Measurements from ENCODE around the gene MROH2A.

The MROH2A gene

GRCh38 chr2:233772153-233772552 is 6.0 kb upstream of the MROH2A start:
- H3K4me3 ChIP-seq (ENCODE audit: low read length), result no peak overlapping the region
- no peaks in the 10 kb centered on the region for H3K4me1 ChIP-seq (ENCODE audit: control insufficient read depth, insufficient read depth, low read length)
- H3K9ac ChIP-seq (ENCODE audit: low read length), result no peak overlapping the region
- no peaks in the 10 kb centered on the region for H3K27me3 ChIP-seq (ENCODE audit: control insufficient read depth, insufficient read depth, low read length)
- H3K27ac ChIP-seq (ENCODE audit: low read depth, low read length), result no peak overlapping the region
- no peaks in the 10 kb centered on the region for H3K36me3 ChIP-seq (ENCODE audit: control insufficient read depth, insufficient read depth, low read length)

- Histone ChIP-seq H3K27me3 (ENCODE audit: control insufficient read depth, insufficient read depth, low read length) (no peaks in the 10 kb centered on the region), H3K36me3 (ENCODE audit: control insufficient read depth, insufficient read depth, low read length) (no peaks in the 10 kb centered on the region), H3K27ac (ENCODE audit: low read depth, low read length) (no peak overlapping the region), H3K9ac (ENCODE audit: low read length) (no peak overlapping the region), H3K4me3 (ENCODE audit: low read length) (no peak overlapping the region), H3K4me1 (ENCODE audit: control insufficient read depth, insufficient read depth, low read length) (no peaks in the 10 kb centered on the region)
These were observed 5.5 kb upstream of the MROH2A start for GRCh38 chr2:233772583-233772982.

GRCh38 chr2:233773854-233774253 is 4.3 kb upstream of the MROH2A start:
- Histone ChIP-seq H3K4me3 (ENCODE audit: low read length) (no peak overlapping the region), H3K27me3 (ENCODE audit: control insufficient read depth, insufficient read depth, low read length) (no peaks in the 10 kb centered on the region), H3K27ac (ENCODE audit: low read depth, low read length) (no peak overlapping the region), H3K9ac (ENCODE audit: low read length) (no peak overlapping the region), H3K4me1 (ENCODE audit: control insufficient read depth, insufficient read depth, low read length) (no peaks in the 10 kb centered on the region), H3K36me3 (ENCODE audit: control insufficient read depth, insufficient read depth, low read length) (no peaks in the 10 kb centered on the region)

GRCh38 chr2:233775414-233775813 is 2.7 kb upstream of the MROH2A start:
- Histone ChIP-seq H3K9ac (ENCODE audit: low read length) (no peak overlapping the region), H3K27me3 (ENCODE audit: control insufficient read depth, insufficient read depth, low read length) (no peaks in the 10 kb centered on the region), H3K36me3 (ENCODE audit: control insufficient read depth, insufficient read depth, low read length) (no peaks in the 10 kb centered on the region), H3K4me3 (ENCODE audit: low read length) (no peak overlapping the region), H3K4me1 (ENCODE audit: control insufficient read depth, insufficient read depth, low read length) (no peaks in the 10 kb centered on the region), H3K27ac (ENCODE audit: low read depth, low read length) (no peak overlapping the region)

- H3K4me1 ChIP-seq (ENCODE audit: control insufficient read depth, insufficient read depth, low read length), result no peaks in the 10 kb centered on the region
- H3K4me3 ChIP-seq (ENCODE audit: low read length), result no peak overlapping the region
- no peak overlapping the region for H3K9ac ChIP-seq (ENCODE audit: low read length)
- H3K27me3 ChIP-seq (ENCODE audit: control insufficient read depth, insufficient read depth, low read length), result no peaks in the 10 kb centered on the region
- H3K27ac ChIP-seq (ENCODE audit: low read depth, low read length), result no peak overlapping the region
- H3K36me3 ChIP-seq (ENCODE audit: control insufficient read depth, insufficient read depth, low read length), result no peaks in the 10 kb centered on the region
These were observed 1.6 kb downstream of the MROH2A start for GRCh38 chr2:233779722-233780121.

- no peaks in the 10 kb centered on the region for H3K36me3 ChIP-seq (ENCODE audit: control insufficient read depth, insufficient read depth, low read length)
- no peak overlapping the region for H3K4me3 ChIP-seq (ENCODE audit: low read length)
- no peaks in the 10 kb centered on the region for H3K27me3 ChIP-seq (ENCODE audit: control insufficient read depth, insufficient read depth, low read length)
- no peaks in the 10 kb centered on the region for H3K4me1 ChIP-seq (ENCODE audit: control insufficient read depth, insufficient read depth, low read length)
- no peak overlapping the region for H3K27ac ChIP-seq (ENCODE audit: low read depth, low read length)
- H3K9ac ChIP-seq (ENCODE audit: low read length), result no peak overlapping the region
These were observed 2.6 kb downstream of the MROH2A start for GRCh38 chr2:233780771-233781170.

- H3K27me3 ChIP-seq (ENCODE audit: control insufficient read depth, insufficient read depth, low read length), result peaks cover 2% of the 10 kb centered on the region
- H3K4me3 ChIP-seq (ENCODE audit: low read length), result no peak overlapping the region
- no peak overlapping the region for H3K27ac ChIP-seq (ENCODE audit: low read depth, low read length)
- H3K9ac ChIP-seq (ENCODE audit: low read length), result no peak overlapping the region
- no peaks in the 10 kb centered on the region for H3K4me1 ChIP-seq (ENCODE audit: control insufficient read depth, insufficient read depth, low read length)
- H3K36me3 ChIP-seq (ENCODE audit: control insufficient read depth, insufficient read depth, low read length), result no peaks in the 10 kb centered on the region
These were observed 11.4 kb downstream of the MROH2A start for GRCh38 chr2:233789554-233789953.

- no peak overlapping the region for H3K9ac ChIP-seq (ENCODE audit: low read length)
- no peak overlapping the region for H3K27ac ChIP-seq (ENCODE audit: low read depth, low read length)
- H3K36me3 ChIP-seq (ENCODE audit: control insufficient read depth, insufficient read depth, low read length), result no peaks in the 10 kb centered on the region
- H3K27me3 ChIP-seq (ENCODE audit: control insufficient read depth, insufficient read depth, low read length), result peaks cover 2% of the 10 kb centered on the region
- H3K4me3 ChIP-seq (ENCODE audit: low read length), result no peak overlapping the region
- no peaks in the 10 kb centered on the region for H3K4me1 ChIP-seq (ENCODE audit: control insufficient read depth, insufficient read depth, low read length)
These were observed 13.2 kb downstream of the MROH2A start for GRCh38 chr2:233791151-233791882.

- Histone ChIP-seq H3K27ac (ENCODE audit: low read depth, low read length) (no peak overlapping the region), H3K36me3 (ENCODE audit: control insufficient read depth, insufficient read depth, low read length) (no peaks in the 10 kb centered on the region), H3K4me3 (ENCODE audit: low read length) (no peak overlapping the region), H3K9ac (ENCODE audit: low read length) (no peak overlapping the region), H3K27me3 (ENCODE audit: control insufficient read depth, insufficient read depth, low read length) (peaks cover 2% of the 10 kb centered on the region), H3K4me1 (ENCODE audit: control insufficient read depth, insufficient read depth, low read length) (no peaks in the 10 kb centered on the region)
These were observed 13.8 kb downstream of the MROH2A start for GRCh38 chr2:233791883-233792329.

GRCh38 chr2:233792720-233793119 is 14.6 kb downstream of the MROH2A start:
- no peak overlapping the region for H3K27ac ChIP-seq (ENCODE audit: low read depth, low read length)
- no peaks in the 10 kb centered on the region for H3K4me1 ChIP-seq (ENCODE audit: control insufficient read depth, insufficient read depth, low read length)
- H3K9ac ChIP-seq (ENCODE audit: low read length), result no peak overlapping the region
- H3K27me3 ChIP-seq (ENCODE audit: control insufficient read depth, insufficient read depth, low read length), result peaks cover 2% of the 10 kb centered on the region
- no peaks in the 10 kb centered on the region for H3K36me3 ChIP-seq (ENCODE audit: control insufficient read depth, insufficient read depth, low read length)
- no peak overlapping the region for H3K4me3 ChIP-seq (ENCODE audit: low read length)

- Histone ChIP-seq H3K36me3 (ENCODE audit: control insufficient read depth, insufficient read depth, low read length) (no peaks in the 10 kb centered on the region), H3K4me1 (ENCODE audit: control insufficient read depth, insufficient read depth, low read length) (no peaks in the 10 kb centered on the region), H3K27me3 (ENCODE audit: control insufficient read depth, insufficient read depth, low read length) (peaks cover 2% of the 10 kb centered on the region), H3K4me3 (ENCODE audit: low read length) (no peak overlapping the region), H3K9ac (ENCODE audit: low read length) (no peak overlapping the region), H3K27ac (ENCODE audit: low read depth, low read length) (no peak overlapping the region)
These were observed 15.5 kb downstream of the MROH2A start for GRCh38 chr2:233793465-233794127.

GRCh38 chr2:233794128-233794658 is 16.1 kb downstream of the MROH2A start:
- no peaks in the 10 kb centered on the region for H3K36me3 ChIP-seq (ENCODE audit: control insufficient read depth, insufficient read depth, low read length)
- H3K4me3 ChIP-seq (ENCODE audit: low read length), result no peak overlapping the region
- H3K4me1 ChIP-seq (ENCODE audit: control insufficient read depth, insufficient read depth, low read length), result no peaks in the 10 kb centered on the region
- no peak overlapping the region for H3K9ac ChIP-seq (ENCODE audit: low read length)
- no peak overlapping the region for H3K27ac ChIP-seq (ENCODE audit: low read depth, low read length)
- H3K27me3 ChIP-seq (ENCODE audit: control insufficient read depth, insufficient read depth, low read length), result peaks cover 2% of the 10 kb centered on the region

Measured in rectal smooth muscle tissue (tissue), 1 donor.